ENCODE results near the gene ADD1.

GRCh38 chr4:2965262-2965661 lies 121.6 kb downstream of the ADD1 start:
- no peak for TF ChIP-seq CTCF (IDR thresholded peaks at IDR 0.05)
- TF ChIP-seq POLR2AphosphoS5 (IDR thresholded peaks at IDR 0.05) = no peak
- TF ChIP-seq POLR2A (IDR thresholded peaks at IDR 0.05) = no peak

Data from suprapubic skin (tissue), 4 donors.